ENCODE data around the gene UBA1. TPM values are rescaled to one million over a fixed set of nuclear protein-coding genes. Genes with fewer than 3 reads are reported as not detected.

Gene UBA1
- total and polyA plus RNA-seq, 2 of the 13 experiments (the other 11 are each of a cell fraction or from before 2014, with no cell fraction given), result 93.3 to 129 TPM

DNA sequence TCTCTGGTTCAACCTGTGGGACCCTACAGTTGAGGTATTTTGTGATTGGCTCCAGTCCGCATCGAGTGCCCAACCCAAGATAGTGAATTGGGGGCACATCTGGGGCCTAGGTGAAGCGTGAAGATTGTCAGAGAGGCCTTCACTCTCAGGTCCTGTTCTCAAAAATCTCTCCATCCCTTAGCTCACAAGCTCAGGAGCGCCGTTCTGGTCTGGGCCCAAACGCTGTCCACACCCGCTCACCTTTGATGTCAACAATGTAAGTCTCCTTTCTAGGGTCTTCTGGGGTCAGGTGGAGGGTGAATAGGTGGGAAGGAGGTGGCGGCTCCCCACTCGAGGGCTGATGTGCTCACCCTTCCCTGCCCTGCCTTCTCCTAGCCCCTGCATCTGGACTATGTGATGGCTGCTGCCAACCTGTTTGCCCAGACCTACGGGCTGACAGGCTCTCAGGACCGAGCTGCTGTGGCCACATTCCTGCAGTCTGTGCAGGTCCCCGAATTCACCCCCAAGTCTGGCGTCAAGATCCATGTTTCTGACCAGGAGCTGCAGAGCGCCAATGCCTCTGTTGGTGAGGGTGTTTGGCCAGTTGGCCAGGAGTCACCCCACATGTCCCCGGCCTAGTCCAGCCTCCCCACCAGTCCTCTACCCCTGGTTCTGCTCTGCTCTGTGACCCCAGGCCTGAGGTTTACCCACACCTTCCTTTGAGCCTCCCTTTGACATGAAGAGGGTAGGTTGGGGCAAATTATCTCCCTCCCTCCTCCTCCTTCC, 17.2 kb downstream of the UBA1 start:
- POLR2A ChIA-PET, result no interaction called here
- DNase-seq (ENCODE audit: low spot score) (no peak), ATAC-seq (no peak), FAIRE-seq (no peak)
- TF ChIP-seq SETDB1 (CRISPR knock-in tag; IDR thresholded peaks at IDR 0.05; ENCODE audit: borderline replicate concordance), result no peak
- TF ChIP-seq HDAC1 (CRISPR knock-in tag; IDR thresholded peaks at IDR 0.05), result no peak
- TF ChIP-seq GFI1 (CRISPR knock-in tag; IDR thresholded peaks at IDR 0.05; ENCODE audit: borderline replicate concordance), result no peak
- TF ChIP-seq CBFB (CRISPR knock-in tag; IDR thresholded peaks at IDR 0.05), result no peak
- no peak for TF ChIP-seq RBAK (CRISPR knock-in tag; IDR thresholded peaks at IDR 0.05)
- no peak for TF ChIP-seq ZNF83 (CRISPR knock-in tag; IDR thresholded peaks at IDR 0.05; ENCODE audit: borderline replicate concordance)
- TF ChIP-seq ZNF337 (CRISPR knock-in tag; IDR thresholded peaks at IDR 0.05; ENCODE audit: borderline replicate concordance, low read depth), result no peak
- Histone ChIP-seq H3K9me3 (ENCODE audit: low read length) (no peaks in the 10 kb centered on the region), H4K20me1 (ENCODE audit: insufficient read depth, low read length) (no peaks in the 10 kb centered on the region; the same call in 1 of the 2 replicates), H3K79me2 (ENCODE audit: insufficient read depth, low read length) (no peaks in the 10 kb centered on the region), H3K27ac (ENCODE audit: extremely low read length, insufficient read depth, low read length) (no peak overlapping the region), H3K27me3 (ENCODE audit: control insufficient read depth in 1 of 2, insufficient read depth in 2 of 2, low read length in 2 of 2) (no peaks in the 10 kb centered on the region), H3K9ac (ENCODE audit: insufficient read depth, low read depth, low read length) (no peak overlapping the region), H3K4me2 (ENCODE audit: low read depth, low read length) (no peak overlapping the region), H3K4me1 (ENCODE audit: insufficient read depth, low read length) (no peaks in the 10 kb centered on the region), H3K4me3 (replicated peaks in 1 of 3; ENCODE audit: insufficient read depth in 1 of 3, low read depth in 2 of 3, low read length in 3 of 3) (no peak overlapping the region), H3K36me3 (replicated peaks in 1 of 2; ENCODE audit: control insufficient read depth in 1 of 2, insufficient read depth in 2 of 2, low read length in 2 of 2) (peaks cover 16 to 57% of the 10 kb centered on the region in 2 experiments; a peak in 4 of 5 replicates), H2AFZ (ENCODE audit: low read length) (no peak overlapping the region)
- no TSS peak for BruUV-seq (replicated peaks)
- intact Hi-C loops (cut with micrococcal nuclease; ENCODE audit: unreplicated experiment), result no loop called here
- in situ Hi-C loops (cut with HindIII; ENCODE audit: extremely low pct_ligation_motif_present, low pct_unique_long_range_greater_than_20kb), result no loop called here
- 100% methylated on average over 6 of the region's 15 CpGs for WGBS (ENCODE audit: low lambda C conversion rate)
- CTCF ChIA-PET (ENCODE audit: low intra/inter-chr PET ratio, low total read pairs), result no interaction called here
